Suppressor macrophage treated with lipopolysaccharide for 1 hour (primary cell): Measurements from ENCODE around the gene NXT1.

Experiments used
- DNase-seq, 3 donors: peaks; one replicate each; pipeline ENCODE4 v3.0.0-alpha.2; 2020 to 2022

Gene NXT1

GRCh38 chr20:23361476-23362391 is 11.1 kb downstream of the NXT1 start, which contains the start of gene GZF1:
Gene GZF1 (plus strand): TSS chr20:23362182. CDS start chr20:23364384, 2,202 bp downstream.
- peak; percentile 99 to 100 (median 99) for DNase-seq

- peak; percentile 42 to 51 (median 48) for DNase-seq
Observed at GRCh38 chr20:23362392-23363256, 12.0 kb downstream of the NXT1 start.

- DNase-seq, result no peak
Observed at GRCh38 chr20:23363257-23363649, 12.7 kb downstream of the NXT1 start.

GRCh38 chr20:23365390-23366165 is 15.0 kb downstream of the NXT1 start:
- no peak for DNase-seq

- peak; percentile 44 to 87 (median 86) for DNase-seq
Observed at GRCh38 chr20:23366384-23366783, 15.8 kb downstream of the NXT1 start.

- DNase-seq, result peak in 2 of 3 donors; percentile 23 to 26
Observed at GRCh38 chr20:23367770-23368169, 17.2 kb downstream of the NXT1 start.

- peak in 1 of 3 donors; percentile 13 for DNase-seq
Observed at GRCh38 chr20:23368316-23369071, 17.9 kb downstream of the NXT1 start.

- peak in 1 of 3 donors; percentile 15 for DNase-seq
Observed at GRCh38 chr20:23369072-23369823, 18.7 kb downstream of the NXT1 start.

GRCh38 chr20:23370274-23370673 is 19.7 kb downstream of the NXT1 start:
- no peak for DNase-seq

GRCh38 chr20:23370873-23371272 is 20.3 kb downstream of the NXT1 start:
- no peak for DNase-seq

- peak; percentile 28 to 76 (median 69) for DNase-seq
Observed at GRCh38 chr20:23371496-23371895, 20.9 kb downstream of the NXT1 start.

- no peak for DNase-seq
Observed at GRCh38 chr20:23374441-23374840, 23.9 kb downstream of the NXT1 start.

GRCh38 chr20:23375827-23376226 is 25.2 kb downstream of the NXT1 start:
- no peak for DNase-seq

GRCh38 chr20:23379772-23380171 is 29.2 kb downstream of the NXT1 start:
- DNase-seq, result no peak

GRCh38 chr20:23381876-23382275 is 31.3 kb downstream of the NXT1 start:
- DNase-seq, result no peak

GRCh38 chr20:23386304-23387117 is 35.9 kb downstream of the NXT1 start:
- DNase-seq, result no peak

GRCh38 chr20:23387118-23387443 is 36.5 kb downstream of the NXT1 start:
- no peak for DNase-seq

GRCh38 chr20:23390091-23390774 is 39.6 kb downstream of the NXT1 start:
- DNase-seq, result no peak

- no peak for DNase-seq
Observed at GRCh38 chr20:23391707-23392310, 41.2 kb downstream of the NXT1 start.
